ENCODE measurements around the gene SNX18.
"Not testable (repeated sequence)": the region's sequence is repeated elsewhere in the genome, so short reads cannot be mapped to it uniquely, and the experiment has no call there.

The SNX18 gene

DNA sequence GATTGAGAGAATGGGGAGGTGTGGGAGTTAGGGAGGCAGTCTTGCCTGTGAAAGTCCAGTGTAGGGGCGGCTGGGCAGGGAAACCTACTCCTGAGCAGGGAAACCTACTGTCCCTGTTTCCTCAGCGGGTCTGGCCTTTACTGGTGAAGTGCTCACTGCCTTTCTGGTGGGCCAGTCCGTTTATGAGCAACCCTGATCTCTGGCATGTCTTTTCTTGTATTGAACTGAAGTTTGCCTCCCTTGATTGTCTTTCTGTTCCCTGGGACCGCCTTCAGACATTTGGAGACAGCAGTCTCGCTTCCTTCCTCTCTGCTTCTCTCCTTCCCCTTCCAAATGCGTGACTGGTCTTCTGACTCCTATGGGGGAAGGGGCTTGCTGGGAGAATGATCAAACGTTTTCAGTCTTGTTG lies 2.9 kb downstream of the SNX18 start:
- no peak for DNase-seq

- DNase-seq: no peak
These were observed 3.4 kb downstream of the SNX18 start for GRCh38 chr5:54520940-54521339.

DNA sequence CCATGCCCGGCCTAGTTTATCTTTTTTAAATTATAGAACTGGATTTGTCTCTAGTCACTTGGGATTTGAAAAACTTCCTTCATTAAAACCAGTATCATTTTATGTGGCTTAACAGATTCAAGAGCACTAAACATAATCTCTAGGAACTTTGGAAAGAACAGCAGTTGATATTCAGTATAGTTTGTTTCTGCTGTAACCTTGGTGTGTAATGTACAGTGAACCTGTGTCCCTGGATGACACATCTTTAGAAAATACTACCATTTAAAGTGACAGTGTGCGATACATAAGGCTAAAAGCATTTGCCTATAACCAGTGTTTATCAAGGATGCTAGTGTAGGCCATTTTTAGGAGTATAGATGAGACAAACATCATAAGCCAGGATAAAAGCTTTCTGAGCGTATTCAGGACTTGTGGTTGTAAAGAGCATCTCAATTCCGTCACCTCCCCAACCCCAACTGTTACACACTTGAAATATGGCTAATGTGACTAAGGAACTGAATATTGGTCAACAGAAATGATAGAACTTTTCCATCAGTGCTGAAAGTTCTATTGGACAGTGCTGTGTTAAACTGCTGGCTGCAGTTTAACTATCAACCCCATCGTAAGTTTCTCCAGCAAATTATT lies 4.4 kb downstream of the SNX18 start:
- no peak for DNase-seq

DNA sequence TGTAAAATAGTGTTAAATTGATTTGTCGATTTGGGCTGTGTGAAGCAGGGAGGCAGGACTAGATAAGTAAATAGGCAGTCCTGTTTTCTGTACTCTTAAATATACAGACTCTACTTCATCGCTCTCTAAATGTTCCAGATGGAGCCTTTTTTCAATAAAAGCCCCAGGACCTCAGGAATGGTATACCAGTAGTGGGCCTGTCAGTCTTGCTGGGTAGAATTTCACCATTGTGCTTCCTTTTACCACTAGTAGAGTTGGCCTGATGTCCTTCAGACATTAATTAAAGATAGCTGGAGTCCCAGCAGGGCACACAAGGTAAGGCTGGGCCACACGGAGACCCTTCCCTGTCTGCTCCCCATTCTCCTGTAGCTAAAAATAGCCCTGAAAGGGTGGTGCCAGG lies 6.0 kb downstream of the SNX18 start:
- DNase-seq: no peak

- no peak for DNase-seq
These were observed 6.5 kb downstream of the SNX18 start for GRCh38 chr5:54524082-54524481.

GRCh38 chr5:54524704-54525103 lies 7.1 kb downstream of the SNX18 start:
- no peak for DNase-seq

DNA sequence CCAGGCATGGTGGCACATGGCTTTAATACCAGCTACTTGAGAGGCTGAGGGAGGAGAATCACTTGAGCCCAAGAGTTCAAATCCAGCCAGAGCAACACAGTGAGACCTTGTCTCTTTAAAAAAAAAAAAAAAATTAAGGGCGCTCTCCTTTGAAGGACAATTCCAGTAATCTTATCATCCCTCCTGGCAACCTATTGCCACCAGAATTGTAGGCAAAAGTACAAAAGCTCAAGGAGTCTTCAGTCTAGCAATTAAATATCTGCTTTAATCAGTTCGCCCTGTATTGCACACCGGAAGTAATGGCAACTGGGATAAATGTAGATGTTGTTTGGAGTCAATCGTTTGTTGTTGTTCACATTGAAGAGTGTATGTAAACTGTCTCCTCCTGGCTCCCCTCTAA lies 7.7 kb downstream of the SNX18 start:
- DNase-seq: no peak

DNA sequence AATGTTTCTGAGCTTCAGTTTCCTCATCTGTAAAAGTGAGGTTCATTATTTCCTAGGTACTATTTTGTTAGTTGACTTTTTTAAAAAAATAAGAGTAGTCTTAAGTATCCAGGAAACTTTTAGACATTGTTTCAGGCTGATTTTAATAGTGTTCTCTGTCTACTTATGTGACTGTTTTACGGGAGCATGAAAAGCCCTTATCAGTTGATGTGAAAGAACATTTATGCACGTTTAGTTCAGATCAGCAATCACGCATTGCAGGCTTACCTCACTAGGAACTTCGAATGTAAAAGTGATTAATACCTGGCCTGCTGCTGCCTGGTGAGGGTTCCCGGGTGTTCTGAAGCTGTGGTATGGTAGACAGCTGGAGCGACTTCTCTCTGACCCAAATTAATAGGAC lies 8.1 kb downstream of the SNX18 start:
- no peak for DNase-seq

- DNase-seq: no peak
These were observed 9.2 kb downstream of the SNX18 start for GRCh38 chr5:54526604-54527288.

DNA sequence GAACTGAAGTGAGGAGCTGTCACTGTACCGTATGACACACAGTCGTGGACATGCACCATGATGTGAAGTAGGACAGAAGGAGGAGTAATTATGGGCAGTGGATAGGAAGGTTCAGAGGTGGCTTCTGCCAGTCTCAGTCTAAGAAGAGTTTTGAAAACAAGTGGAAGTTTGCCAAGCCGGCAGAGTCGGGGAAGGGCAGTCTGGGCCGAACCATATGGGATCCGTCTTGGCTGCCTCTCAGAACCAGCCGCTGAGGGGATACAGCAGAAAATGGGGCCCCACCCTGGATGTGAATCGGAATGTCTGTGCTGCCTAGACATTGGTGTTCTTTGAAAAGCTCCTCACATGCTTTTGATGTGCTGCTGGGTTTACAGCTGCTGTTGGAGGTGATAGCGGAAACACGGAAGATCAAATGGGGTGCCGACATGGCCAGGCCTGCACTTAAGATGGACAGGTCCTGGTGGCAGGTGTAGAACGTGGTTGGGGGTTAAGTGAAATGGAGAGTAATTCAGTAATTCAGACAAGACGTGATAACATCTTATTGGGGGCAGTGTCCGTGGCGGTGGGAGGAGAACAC lies 11.2 kb downstream of the SNX18 start:
- DNase-seq: no peak

GRCh38 chr5:54529565-54529964 lies 12.0 kb downstream of the SNX18 start:
- DNase-seq: no peak

DNA sequence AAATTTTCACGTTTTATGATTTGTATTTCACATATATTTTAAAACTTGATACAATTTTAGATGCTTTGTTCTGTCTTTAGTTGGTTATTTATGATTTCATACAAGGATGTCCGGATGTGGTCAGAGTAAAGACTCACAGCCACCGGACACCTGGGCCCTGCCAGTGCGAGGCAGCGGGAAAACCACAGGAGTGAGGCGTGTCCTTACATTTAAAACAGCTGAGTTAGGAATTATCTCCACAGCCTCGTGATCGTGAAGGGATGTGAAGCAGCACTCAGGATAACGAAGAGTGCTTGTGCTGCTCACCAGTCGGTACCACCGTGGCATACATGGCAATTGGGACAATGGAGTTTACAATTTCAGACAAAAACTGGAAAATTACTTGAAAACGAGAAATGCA lies 14.0 kb downstream of the SNX18 start:
- no peak for DNase-seq

- DNase-seq: no peak
These were observed 16.1 kb downstream of the SNX18 start for GRCh38 chr5:54533541-54534190.

- no peak for DNase-seq
These were observed 16.8 kb downstream of the SNX18 start for GRCh38 chr5:54534191-54535004.

GRCh38 chr5:54535149-54535844 lies 17.7 kb downstream of the SNX18 start:
- no peak for DNase-seq

DNA sequence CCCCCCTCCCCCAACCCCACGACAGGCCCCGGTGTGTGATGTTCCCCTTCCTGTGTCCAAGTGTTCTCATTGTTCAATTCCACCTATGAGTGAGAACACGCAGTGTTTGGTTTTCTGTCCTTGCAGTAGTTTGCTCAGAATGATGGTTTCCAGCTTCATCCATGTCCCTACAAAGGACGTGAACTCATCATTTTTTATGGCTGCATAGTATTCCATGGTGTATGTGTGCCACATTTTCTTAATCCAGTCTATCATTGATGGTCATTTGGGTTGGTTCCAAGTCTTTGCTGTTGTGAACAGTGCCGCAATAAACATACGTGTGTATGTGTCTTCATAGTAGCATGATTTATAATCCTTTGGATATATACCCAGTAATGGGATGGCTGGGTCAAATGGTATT lies 18.8 kb downstream of the SNX18 start:
- not testable (repeated sequence) for DNase-seq

GRCh38 chr5:54536861-54537260 lies 19.3 kb downstream of the SNX18 start:
- not testable (repeated sequence) for DNase-seq

DNA sequence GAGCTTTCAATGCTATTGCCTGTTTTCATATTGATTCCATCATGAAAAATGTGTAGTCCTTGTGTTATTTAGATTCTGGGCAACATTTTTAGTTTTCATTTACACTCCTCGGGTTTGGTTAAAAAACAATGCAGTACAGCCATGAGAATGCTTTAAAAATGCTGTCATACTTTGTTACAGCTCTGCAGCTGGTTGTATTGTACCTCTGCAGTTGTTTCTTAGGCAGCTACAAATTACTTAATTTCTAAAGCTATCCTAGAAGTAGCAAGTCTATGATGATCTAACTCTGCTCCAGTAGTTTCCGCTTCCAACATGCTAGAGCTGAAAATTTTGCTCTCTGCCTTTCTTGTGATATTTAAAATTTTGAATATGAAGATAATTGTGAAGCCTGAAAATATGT lies 20.2 kb downstream of the SNX18 start:
- no peak for DNase-seq

- DNase-seq: no peak
These were observed 20.6 kb downstream of the SNX18 start for GRCh38 chr5:54538156-54538555.

GRCh38 chr5:54539001-54539400 lies 21.4 kb downstream of the SNX18 start:
- DNase-seq: no peak

GRCh38 chr5:54540286-54540685 lies 22.7 kb downstream of the SNX18 start:
- no peak for DNase-seq
